HL-60/S4 treated with phorbol 12-myristate 13-acetate at 8.2 ng/mL for 4 days and 3 days (cell line): ENCODE measurements around the gene PHLDB1.

Experiments
- in situ Hi-C: fragments of 300-500 bp; cut with MboI; formaldehyde crosslinking; loops from 2 replicates; pipeline ENCODE4 v1.15.0; 2022; ENCODE audit warnings: low sequenced_read_pairs

Gene PHLDB1

DNA sequence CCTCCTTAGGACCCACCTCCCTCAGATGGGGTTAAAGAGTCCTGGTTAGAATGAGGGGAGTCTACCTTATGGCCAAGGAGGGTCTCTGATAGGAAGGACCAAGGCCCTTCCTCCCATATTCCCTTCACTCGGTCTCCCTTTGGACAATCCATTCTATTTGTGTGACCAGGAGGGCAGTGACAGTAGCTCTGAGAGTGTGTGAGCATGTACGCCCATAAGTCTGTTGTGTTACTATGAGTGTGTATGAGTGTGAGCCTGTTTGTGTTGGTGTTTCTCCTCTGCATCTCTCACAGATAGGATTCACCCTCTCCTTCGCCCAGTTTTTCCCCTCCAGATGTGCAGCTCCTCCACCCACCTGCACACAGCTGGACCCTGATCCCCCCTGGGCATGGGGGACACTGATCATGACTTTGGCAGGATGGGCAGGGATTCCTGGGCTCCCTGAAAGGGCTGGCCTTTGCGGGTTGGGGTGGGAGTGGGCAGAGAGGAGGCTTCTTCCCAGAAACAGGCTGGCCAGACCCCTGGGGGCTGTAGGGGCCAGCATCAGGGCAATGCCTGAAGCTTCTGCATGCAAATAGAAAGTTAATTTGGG lies 14.5 kb downstream of the PHLDB1 start:
- in situ Hi-C loops: no loop called here

DNA sequence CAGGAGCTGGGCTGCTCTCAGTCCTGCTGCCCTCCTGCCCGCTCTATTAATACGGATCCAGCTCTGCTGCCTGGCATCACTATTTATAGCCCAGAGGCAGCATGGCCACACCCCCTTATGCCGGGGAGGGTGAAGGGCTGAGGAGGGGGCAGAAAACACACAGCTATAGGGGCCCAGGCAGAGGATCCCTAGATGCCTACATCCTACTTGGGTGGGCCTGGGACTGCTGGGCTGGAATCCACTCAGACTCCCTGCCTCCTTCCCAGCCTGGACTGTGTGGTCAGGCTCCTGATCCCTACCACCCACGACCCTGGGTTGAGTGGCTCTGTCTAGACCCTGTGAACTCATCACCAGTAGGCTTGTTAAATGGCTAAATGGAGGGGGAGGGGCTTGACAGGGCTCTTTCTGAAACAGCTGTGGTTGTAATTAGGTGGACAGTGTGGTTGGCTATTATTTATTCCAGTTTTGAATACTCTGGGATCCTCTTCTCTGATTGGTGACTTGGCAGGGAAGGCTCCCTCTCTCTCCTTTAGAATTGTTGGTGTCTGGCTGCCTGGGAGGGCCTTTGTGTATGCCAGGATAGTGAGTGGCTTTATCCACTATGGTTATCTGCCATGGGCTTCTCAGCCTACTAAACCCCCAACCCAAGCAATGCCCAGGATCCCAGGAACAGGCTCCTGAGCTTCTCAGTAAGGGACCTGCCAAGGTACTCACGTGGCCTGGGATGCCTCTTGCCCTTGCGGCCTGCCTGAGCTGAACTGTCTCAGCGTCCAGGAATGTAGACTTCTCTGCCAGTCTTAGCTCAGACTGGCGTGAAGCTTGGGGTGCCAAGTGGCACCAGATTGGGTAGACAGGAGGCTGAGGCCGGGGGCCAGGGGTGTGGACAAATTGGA lies 15.2 kb downstream of the PHLDB1 start:
- in situ Hi-C loops: no loop called here

DNA sequence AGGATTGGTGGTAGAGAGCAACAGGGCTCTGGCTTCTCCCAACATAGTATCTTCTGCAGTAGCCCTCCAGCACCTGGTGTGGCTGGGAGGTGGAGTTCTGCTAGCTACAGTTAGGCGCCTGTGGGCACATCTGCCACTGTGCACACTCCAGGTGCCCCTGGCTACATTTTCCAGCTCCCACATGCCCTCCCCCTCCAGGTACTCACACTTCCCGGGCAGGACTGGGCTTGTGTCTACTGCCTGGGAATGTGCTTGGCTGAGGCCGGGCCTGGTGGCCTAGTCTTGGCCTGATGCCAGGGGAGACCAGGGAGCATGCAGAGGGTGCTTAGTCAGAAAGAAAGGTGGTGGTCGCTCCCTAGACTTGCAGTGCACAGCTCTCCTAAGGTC lies 15.8 kb downstream of the PHLDB1 start:
- in situ Hi-C loops: no loop called here

DNA sequence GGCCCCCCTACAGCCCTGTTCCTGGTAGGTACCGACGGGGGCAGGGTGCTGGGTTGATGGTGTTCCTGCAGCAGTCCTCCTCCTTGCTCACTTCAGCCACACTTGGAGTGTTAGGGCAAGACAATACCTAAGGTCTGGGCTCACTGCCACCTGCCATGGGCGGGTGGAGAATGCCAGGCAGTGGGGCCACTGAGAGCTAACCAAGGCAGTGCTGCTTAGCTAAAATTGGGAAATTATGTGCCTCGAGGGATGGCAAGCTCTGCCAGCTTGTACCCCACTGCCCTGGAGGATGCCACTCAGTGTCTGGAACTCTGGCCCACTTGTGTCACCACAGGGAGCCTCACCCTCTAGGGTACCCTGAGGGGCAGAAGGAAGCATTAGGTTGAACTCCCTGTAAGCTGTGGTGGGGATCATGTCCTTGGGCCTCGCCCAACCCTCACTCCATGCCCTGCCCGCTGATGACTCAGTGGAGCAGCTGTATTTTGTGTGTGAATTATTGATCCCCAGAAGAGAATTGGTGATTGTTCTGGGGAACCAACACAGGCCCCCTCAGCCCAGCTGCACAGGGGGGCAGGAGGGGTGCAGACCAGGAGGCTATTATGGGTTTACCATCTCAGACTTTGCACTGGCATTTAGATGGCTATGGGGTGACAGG lies 17.7 kb downstream of the PHLDB1 start:
- in situ Hi-C loops: no loop called here

DNA sequence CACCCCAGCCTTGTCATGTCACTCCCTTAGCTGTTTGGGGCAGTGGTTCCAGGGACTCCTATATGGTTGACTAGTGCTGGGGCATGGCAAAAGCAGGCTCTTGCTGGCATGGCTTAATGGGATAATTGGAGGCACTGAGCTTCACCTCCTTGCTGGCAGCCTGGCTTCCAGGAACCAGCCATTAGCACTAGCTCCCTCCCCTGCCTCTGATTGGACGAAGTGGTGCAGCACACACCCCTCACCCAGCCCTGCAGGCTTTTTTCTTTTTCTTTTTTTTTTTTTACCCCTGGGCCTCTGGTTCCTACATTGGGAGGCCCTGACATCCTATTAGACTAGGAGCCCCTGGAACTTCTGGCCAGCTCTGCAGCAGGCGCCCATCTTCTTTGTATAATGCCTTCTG lies 18.6 kb downstream of the PHLDB1 start:
- in situ Hi-C loops: no loop called here

DNA sequence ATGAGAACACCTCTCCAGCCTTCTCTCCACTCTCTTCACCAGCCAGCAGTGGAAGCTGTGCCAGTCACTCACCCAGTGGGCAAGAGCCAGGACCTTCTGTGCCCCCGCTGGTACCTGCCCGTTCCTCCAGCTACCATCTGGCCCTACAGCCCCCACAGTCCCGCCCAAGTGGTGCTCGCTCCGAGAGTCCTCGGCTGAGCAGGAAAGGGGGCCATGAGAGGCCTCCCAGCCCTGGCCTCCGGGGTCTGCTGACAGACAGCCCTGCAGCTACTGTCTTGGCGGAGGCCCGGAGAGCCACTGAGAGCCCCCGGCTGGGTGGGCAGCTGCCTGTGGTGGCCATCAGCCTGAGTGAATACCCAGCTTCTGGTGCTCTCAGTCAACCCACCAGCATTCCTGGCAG lies 20.2 kb downstream of the PHLDB1 start:
- in situ Hi-C loops: no loop called here

DNA sequence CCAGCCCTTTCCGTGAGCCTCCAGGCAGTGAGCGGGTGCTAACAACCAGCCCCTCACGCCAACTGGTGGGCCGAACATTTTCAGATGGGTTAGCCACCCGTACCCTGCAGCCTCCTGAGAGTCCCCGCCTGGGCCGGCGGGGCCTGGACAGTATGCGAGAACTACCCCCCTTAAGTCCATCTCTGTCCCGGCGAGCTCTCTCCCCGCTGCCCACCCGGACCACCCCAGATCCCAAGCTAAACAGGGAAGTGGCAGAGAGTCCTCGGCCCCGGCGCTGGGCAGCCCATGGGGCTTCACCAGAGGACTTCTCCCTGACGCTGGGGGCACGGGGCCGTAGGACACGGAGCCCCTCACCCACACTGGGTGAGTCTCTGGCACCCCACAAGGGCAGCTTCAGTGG lies 20.6 kb downstream of the PHLDB1 start:
- in situ Hi-C loops: no loop called here

DNA sequence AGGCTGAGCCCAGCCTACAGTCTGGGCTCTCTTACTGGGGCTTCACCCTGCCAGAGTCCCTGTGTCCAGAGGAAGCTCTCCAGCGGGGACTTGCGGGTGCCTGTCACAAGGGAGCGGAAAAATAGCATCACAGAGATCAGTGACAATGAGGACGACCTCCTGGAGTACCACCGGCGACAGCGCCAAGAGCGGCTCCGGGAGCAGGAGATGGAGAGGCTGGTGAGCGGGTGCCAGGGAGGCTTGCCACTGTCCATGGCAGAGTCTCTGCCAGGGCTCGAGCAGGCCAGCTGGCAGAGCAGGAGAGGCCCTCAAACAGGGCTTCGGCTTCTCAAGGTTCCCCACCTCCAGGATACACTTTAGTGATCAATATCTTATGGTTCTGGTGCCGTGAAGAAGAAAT lies 21.0 kb downstream of the PHLDB1 start:
- in situ Hi-C loops: no loop called here

DNA sequence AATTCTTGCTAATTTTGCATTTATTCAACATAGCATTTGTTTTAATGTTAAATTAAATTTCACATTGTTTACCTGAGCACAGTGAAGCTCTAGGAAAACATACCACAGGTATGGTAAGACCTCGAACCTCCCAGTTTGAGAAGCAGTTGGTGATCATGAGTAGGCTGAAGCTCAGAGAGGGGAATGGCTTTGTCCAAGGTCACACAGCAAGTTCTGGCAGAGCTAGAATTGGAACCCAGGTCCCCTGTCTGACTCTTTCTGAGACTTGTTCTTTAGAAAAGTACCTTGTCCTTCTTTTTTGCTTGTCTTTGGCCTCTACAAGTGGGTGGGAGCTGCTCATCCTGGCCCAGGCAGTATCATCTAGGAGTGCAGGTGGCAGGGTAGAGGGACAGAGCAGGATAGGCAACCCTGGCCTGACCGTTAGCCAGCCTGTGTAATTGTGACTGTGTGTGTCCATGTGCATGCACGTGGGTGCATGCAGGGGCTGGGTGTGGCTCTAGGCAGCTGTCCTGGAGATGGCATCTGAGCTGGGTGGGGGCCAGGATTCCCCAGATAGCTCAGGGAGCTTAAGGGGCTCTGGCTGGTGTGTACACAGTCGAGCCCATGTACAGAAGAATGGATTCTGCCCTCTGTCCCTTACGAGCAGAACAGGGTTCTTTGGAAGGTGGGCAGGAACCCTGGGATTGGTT lies 21.6 kb downstream of the PHLDB1 start:
- in situ Hi-C loops: no loop called here

DNA sequence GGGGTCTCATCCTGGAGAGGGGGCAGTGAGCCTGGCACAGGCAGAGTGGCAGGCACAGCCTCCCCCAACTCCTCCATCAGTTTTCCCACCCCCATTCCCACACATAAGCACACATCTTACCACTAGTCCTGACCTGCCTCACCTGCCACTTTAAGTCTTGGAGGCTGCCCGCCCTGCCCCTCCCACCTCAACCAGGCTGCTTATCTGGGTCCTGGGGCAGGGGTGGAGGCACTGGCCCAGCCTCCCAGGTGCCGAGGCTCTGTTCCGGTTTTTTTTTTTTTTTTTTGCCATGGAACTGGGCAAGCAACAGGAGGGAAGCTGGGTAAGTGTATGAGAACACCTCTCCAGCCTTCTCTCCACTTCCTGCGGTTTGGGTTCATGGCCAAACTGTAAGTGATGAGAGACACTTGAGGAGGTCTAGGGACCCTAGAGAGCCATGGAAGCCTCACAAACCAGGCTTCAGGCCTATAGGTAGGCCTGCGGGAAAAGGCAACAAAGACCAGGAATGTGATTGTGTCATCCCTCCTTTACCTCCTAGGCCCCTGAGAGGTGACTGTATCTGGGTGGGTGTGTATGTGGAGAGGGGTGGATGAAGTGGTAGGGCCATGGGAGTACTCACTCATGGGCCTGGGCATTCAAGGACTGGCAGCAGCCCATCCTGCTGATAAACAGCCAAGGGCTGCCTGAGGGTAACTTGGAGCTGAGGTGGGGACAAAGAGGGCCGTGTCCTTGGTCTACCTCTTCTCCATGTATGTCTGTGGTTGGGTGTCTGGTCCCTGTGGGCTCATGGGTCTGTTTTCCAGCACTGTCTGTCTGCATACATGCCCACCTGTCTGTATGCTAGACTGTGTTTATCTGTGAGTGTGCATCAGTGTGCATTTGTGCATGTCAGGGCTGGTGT lies 22.6 kb downstream of the PHLDB1 start:
- in situ Hi-C loops: no loop called here

DNA sequence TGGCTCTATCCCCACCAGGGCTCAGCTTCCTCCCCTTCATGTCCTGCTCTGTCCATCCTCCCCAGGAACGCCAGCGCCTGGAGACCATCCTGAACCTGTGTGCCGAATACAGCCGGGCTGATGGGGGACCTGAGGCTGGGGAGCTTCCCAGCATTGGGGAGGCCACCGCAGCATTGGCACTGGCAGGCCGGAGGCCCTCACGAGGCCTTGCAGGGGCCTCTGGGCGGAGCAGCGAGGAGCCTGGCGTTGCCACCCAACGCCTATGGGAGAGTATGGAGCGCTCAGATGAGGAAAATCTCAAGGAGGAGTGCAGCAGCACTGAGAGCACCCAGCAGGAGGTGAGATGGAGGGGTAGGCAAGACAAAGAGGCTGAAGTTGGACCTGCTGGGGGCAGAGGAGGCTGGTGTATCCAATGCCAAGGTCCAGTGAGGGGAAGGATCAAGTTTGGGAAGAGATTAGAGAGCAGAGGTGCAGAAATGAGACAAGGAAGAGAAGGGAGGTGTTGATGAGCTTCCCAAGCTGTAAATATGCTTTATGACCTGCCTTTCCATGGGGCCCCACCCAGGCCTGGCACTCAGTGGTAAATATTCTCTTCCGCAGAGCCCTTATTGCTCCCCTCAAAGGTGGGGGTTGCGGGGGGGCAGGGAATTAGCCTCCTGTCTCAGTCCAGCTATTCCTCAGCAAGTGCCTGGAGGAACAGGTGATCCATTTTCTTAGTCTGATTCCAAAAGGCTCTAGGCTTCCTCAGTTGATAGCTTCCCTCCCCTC lies 23.9 kb downstream of the PHLDB1 start:
- in situ Hi-C loops: no loop called here

DNA sequence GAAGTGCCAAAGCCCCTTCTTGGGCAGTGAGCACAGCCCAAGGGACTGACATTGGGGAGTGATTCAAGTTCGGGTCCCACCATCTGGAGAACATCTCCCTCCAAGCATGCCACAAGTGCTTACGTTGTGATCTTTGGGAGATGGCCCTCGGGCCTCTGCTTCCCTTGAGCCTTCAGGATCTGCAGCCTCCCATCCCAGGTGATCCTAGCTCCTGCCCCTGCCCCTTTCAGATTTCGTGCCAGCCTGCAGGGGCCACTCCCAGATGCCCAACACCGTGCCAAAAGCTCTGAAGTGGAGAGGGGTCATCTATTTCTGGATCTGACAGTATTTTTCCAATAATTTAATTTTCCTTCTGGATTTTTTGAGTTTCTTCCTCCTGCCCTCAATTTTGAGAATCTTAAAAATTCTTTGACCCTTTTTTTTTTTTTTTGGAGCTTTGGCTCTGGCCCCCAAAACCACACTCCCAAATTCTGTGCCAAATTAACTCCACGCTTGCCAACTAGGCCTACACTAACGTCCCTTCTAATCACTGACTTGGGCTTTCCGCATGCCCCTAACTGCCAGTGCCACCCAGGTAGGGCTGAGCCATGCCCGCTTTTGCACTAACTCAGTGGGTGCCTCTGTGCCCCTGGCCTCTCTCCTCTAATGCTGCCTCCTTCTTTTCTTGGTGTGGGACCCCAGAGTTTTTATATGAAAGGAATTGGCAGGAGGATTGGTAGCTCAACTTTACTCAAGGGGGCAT lies 25.3 kb downstream of the PHLDB1 start:
- in situ Hi-C loops: no loop called here

DNA sequence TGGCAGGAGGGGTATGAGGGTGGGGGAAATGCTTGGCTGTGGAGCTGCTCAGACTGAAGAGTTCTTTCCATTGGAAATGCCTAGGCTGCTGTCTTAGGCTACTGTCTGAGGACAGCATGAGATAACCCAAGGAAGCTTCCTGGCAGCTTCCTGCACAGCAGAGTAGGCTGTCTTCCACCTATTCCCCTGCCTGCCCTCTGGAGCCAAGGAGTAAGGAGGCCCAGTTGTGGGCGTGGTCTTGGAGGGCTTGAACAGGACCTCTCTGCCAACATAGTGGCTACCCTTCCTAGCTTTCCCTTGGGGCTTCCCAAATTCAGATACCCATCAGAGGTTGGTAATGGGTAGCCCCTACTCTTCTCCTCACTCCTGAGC lies 25.9 kb downstream of the PHLDB1 start:
- in situ Hi-C loops: no loop called here

DNA sequence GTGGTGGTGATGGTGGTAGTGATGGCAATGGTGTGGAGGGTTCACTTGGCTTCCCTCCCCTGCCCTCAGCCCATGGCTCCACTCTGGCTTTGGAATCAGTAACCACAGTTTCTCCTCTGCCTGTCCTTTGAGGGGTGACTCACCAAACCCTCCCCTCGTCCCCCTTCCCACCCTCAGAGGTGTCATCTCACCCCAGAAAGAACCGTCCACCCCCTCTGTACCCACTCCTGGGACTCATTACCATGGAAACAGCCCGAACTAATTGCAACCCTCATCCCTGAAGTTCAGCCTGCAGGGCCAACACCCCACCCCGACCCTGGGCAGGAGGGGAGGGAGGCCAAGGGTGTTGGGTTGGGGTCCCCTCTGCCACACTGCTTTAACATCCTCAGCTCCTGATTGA lies 26.6 kb downstream of the PHLDB1 start:
- in situ Hi-C loops: no loop called here

DNA sequence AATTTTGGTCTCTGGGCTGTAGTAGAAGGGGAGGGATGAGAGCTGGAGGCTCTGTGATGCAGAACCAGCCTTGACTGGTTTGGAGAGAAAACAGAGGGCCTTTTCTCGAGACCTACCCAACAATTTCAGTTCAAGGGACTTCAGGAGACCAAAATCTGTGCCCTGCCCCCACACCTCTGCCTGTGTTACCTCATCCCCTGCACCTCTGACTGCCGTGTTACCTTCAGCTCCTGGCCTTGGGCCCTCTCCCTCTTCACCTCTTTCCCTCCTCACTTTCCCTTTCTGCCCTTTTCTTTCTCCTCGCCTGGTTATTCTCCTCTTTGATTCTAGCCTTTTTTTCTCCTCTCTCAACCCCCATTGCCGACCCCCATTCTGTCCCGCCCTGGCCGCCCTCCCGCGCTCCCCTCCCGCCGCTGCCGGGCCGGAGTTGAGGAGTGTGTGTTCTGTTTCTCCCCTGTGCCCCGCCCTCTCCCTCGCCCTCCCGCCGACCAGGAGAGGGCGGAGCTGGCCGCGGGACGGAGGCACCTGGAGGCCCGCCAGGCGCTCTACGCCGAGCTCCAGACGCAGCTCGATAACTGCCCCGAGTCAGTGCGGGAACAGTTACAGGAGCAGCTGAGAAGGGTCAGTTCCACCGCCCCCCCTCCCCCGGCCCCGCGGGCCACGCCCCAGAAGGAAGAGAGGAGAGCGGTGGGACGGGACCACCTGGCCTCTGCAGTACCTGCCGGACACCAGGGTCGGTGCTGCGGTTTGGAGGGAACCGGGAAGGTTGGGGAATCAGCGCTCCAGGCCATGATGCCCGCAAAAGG lies 27.2 kb downstream of the PHLDB1 start:
- in situ Hi-C loops: no loop called here

DNA sequence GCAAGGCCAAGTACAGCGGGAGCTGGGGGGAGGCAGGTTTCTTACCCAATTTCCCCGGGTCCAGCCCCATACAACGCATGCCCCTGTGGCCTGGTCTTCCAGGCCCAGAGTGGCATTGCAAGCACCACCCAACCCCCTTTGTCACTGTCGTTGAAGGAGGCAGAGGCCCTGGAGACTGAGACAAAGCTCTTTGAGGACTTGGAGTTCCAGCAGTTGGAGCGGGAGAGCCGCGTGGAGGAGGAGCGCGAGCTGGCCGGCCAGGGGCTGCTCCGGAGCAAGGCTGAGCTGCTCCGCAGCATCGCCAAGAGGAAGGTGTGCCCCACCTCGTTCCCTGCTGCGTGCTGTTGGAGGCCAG lies 27.8 kb downstream of the PHLDB1 start:
- in situ Hi-C loops: no loop called here

DNA sequence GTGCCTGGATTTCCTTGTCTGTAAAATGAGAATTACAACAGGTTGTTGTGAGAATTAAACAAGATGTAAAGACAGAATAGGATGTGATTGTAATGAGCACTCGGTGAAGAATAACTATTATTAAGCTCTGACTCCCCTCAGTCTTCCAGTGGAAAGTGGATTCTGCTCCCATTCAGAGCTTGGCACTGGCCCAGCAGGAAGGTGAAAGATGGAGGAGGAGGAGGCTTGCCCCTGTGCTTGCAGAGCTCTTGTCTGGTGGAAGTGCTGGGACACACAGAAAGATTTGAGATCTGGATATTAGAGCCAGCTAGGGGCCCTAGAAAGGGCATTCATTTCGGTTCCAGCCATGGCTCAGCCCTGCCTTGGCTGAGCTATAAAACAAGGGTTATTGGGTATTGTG lies 28.2 kb downstream of the PHLDB1 start:
- in situ Hi-C loops: no loop called here

DNA sequence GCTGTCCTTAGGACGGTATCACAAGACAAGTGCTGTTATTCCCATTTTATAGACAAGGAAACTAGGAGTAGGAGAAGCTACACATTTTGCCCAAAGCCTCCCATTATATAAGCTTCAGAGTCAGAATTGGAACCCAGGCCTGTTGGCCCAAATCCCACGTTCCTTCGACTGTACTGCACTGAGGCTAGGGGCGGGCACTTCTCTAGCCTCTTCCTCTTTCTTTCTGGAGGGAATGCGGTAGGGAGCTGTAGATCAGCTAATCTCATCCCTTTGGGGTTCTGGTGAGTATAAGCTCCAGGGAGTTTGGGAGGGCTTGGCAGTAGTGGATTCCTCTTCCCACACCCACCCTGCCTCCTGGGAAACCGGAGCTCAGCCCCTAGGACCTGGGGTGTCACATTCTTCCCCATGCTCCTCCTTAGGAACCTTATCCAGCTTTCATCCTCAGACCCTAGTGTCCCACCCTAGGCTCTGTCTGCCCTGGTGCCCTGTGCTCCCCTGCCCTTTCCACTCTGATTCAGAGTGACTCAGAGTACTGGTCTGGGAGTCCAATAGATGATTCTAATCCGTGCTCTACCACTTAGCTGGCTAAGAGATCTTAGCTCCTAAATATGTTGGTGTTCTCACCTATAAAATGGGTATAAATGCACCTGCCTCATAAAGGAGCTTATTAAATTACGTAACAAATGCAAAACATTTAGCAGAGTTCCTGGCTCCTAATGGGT lies 29.3 kb downstream of the PHLDB1 start:
- in situ Hi-C loops: no loop called here
